GM12892 (cell line): Measurements from ENCODE around the gene PGAM2.

Experiments used
- POLR2A ChIP-seq: IDR thresholded peaks from 2 replicates; pipeline ENCODE4 v1.6.1; 2011; ENCODE audit warnings: low read depth, low read length, control low read depth
- POLR2AphosphoS5 ChIP-seq: IDR thresholded peaks from 2 replicates; pipeline ENCODE4 v1.6.1; 2011; ENCODE audit warnings: low read depth, low read length, control low read depth
- TAF1 ChIP-seq: IDR thresholded peaks from 2 replicates; pipeline ENCODE4 v1.6.1; 2011; ENCODE audit warnings: low read depth, mild to moderate bottlenecking, control low read depth, low read length, borderline replicate concordance

GRCh38 chr7:44074349-44074695 is 9.0 kb upstream of the PGAM2 start:
- peak; percentile 1; the same call in 1 of the 2 replicates for TF ChIP-seq POLR2A
- no peak for TF ChIP-seq POLR2AphosphoS5
- no peak for TF ChIP-seq TAF1
